SK-N-SH treated with all-trans-retinoic acid at 6 μM for 48 hours (cell line): Measurements from ENCODE around the gene GALNT15.

Experiments
- ATAC-seq: fragments of 200-7000 bp; cut with Tn5 transposase; 3 replicates; pipeline ENCODE4 v1.9.1; 2020; ENCODE audit warnings: mild to moderate bottlenecking, moderate library complexity
- ARNTL ChIP-seq: fragments of 450-650 bp; formaldehyde crosslinking; IDR thresholded peaks from 2 replicates; pipeline ENCODE4 v1.5.0; 2020; ENCODE audit warnings: low read depth, mild to moderate bottlenecking, moderate library complexity, borderline replicate concordance
- BACH2 ChIP-seq: fragments of 250-450 bp; sonication (Bioruptor Pico); IDR thresholded peaks from 2 replicates; pipeline ENCODE4 v1.9.0; 2021; ENCODE audit warnings: mild to moderate bottlenecking, borderline replicate concordance
- ESRRG ChIP-seq: fragments of 250-450 bp; sonication (Bioruptor Pico); IDR thresholded peaks from 2 replicates; pipeline ENCODE4 v1.6.1; 2021; ENCODE audit warnings: mild to moderate bottlenecking
- ISL1 ChIP-seq: fragments of 250-450 bp; sonication (Bioruptor Pico); IDR thresholded peaks from 2 replicates; pipeline ENCODE4 v2.1.2; 2022; ENCODE audit warnings: mild to moderate bottlenecking, moderate library complexity
- OSR1 ChIP-seq: fragments of 250-450 bp; sonication (Bioruptor Pico); IDR thresholded peaks from 2 replicates; pipeline ENCODE4 v1.8.0; 2022; ENCODE audit warnings: moderate library complexity, mild to moderate bottlenecking, inconsistent platforms
- PATZ1 ChIP-seq: fragments of 250-450 bp; sonication (Bioruptor Pico); IDR thresholded peaks from 2 replicates; pipeline ENCODE4 v1.8.0; 2020; ENCODE audit warnings: mild to moderate bottlenecking, moderate library complexity, borderline replicate concordance
- POU6F1 ChIP-seq: fragments of 250-450 bp; sonication (Bioruptor Pico); IDR thresholded peaks from 2 replicates; pipeline ENCODE4 v1.8.0; 2021; ENCODE audit warnings: low read depth, mild to moderate bottlenecking, moderate library complexity, borderline replicate concordance
- PPARA ChIP-seq: fragments of 250-450 bp; sonication (Bioruptor Pico); IDR thresholded peaks from 2 replicates; pipeline ENCODE4 v1.5.0; 2020; ENCODE audit warnings: mild to moderate bottlenecking, borderline replicate concordance
- RARB ChIP-seq: fragments of 250-450 bp; sonication (Bioruptor Pico); IDR thresholded peaks from 2 replicates; pipeline ENCODE4 v1.8.0; 2021; ENCODE audit warnings: mild to moderate bottlenecking, moderate library complexity
- SNAI2 ChIP-seq: fragments of 250-450 bp; sonication (Bioruptor Pico); IDR thresholded peaks from 2 replicates; pipeline ENCODE4 v1.5.0; 2020; ENCODE audit warnings: mild to moderate bottlenecking, moderate library complexity
- TCF4 ChIP-seq: fragments of 250-450 bp; sonication (Bioruptor Pico); IDR thresholded peaks from 2 replicates; pipeline ENCODE4 v1.8.0; 2021; ENCODE audit warnings: mild to moderate bottlenecking, moderate library complexity, borderline replicate concordance
- TOX ChIP-seq: fragments of 250-450 bp; sonication (Bioruptor Pico); IDR thresholded peaks from 2 replicates; pipeline ENCODE4 v1.8.0; 2021; ENCODE audit warnings: mild to moderate bottlenecking, moderate library complexity, borderline replicate concordance
- ZC3H10 ChIP-seq: fragments of 250-450 bp; sonication (Bioruptor Pico); IDR thresholded peaks from 2 replicates; pipeline ENCODE4 v1.5.1; 2021; ENCODE audit warnings: mild to moderate bottlenecking, moderate library complexity
- ZFP3 ChIP-seq: fragments of 250-450 bp; sonication (Bioruptor Pico); IDR thresholded peaks from 2 replicates; pipeline ENCODE4 v1.5.0; 2020; ENCODE audit warnings: mild to moderate bottlenecking, moderate library complexity
- ZFP30 ChIP-seq: fragments of 450-650 bp; formaldehyde crosslinking; IDR thresholded peaks from 2 replicates; pipeline ENCODE4 v1.5.0; 2022; ENCODE audit warnings: mild to moderate bottlenecking, moderate library complexity
- ZNF565 ChIP-seq: fragments of 450-650 bp; formaldehyde crosslinking; conservative IDR thresholded peaks from 2 replicates; pipeline ENCODE4 v1.5.0; 2020; ENCODE audit warnings: low read depth, mild to moderate bottlenecking, moderate library complexity
- ZNF70 ChIP-seq: fragments of 450-650 bp; formaldehyde crosslinking; IDR thresholded peaks from 2 replicates; pipeline ENCODE4 v1.5.0; 2020; ENCODE audit warnings: mild to moderate bottlenecking, moderate library complexity
- ZNF8 ChIP-seq: fragments of 450-650 bp; formaldehyde crosslinking; IDR thresholded peaks from 2 replicates; pipeline ENCODE4 v1.5.0; 2020; ENCODE audit warnings: mild to moderate bottlenecking, moderate library complexity
- TF ChIP-seq, protein P1 (sequence below): fragments of 250-450 bp; sonication (Bioruptor Pico); IDR thresholded peaks from 2 replicates; pipeline ENCODE4 v1.5.0; 2020; ENCODE audit warnings: mild to moderate bottlenecking, moderate library complexity
- TF ChIP-seq, protein P2 (sequence below): fragments of 250-450 bp; sonication (Bioruptor Pico); IDR thresholded peaks from 2 replicates; pipeline ENCODE4 v1.5.1; 2020; ENCODE audit warnings: low read depth, mild to moderate bottlenecking, moderate library complexity

GALNT15 gene

GRCh38 chr3:16180737-16181134 lies 6.3 kb downstream of the GALNT15 start:
- TF ChIP-seq BACH2 (no peak), POU6F1 (CRISPR knock-in tag) (no peak)
- no peak for ATAC-seq

DNA sequence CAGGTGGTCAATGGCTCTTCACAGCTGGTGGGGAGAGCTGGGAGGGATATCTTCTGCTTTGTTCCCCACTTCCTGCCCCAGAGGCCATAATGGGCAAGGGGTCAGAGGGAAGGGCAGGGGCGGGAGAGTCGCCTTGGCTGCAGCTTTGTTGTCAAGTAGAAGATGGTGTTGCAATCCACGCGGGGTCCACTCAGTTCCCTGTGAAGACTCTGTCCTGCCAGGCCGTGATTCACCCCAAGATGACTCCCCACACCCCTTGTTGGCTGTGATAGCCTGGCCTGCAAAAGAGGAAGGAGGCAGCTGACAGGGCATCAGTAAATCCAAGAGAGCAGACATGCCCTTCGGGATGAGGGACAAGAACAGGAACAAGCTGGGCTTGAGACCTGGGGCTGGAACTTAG lies 6.9 kb downstream of the GALNT15 start:
- TF ChIP-seq ISL1 (CRISPR knock-in tag) (no peak), ESRRG (no peak), TCF4 (CRISPR knock-in tag) (no peak), PPARA (CRISPR knock-in tag) (no peak), PATZ1 (no peak), TOX (no peak), ZNF565 (CRISPR knock-in tag) (no peak), ZNF70 (CRISPR knock-in tag) (no peak), ZFP3 (CRISPR knock-in tag) (no peak), POU6F1 (CRISPR knock-in tag) (no peak), ZFP30 (CRISPR knock-in tag) (no peak), SNAI2 (no peak), ARNTL (CRISPR knock-in tag) (no peak), ZC3H10 (no peak), ZNF8 (CRISPR knock-in tag) (no peak), BACH2 (no peak)

GRCh38 chr3:16182183-16182582 lies 7.7 kb downstream of the GALNT15 start:
- no peak for ATAC-seq
- no peak for TF ChIP-seq PATZ1
- TF ChIP-seq ARNTL (CRISPR knock-in tag) = no peak
- TF ChIP-seq ZC3H10 = no peak
- TF ChIP-seq ZNF70 (CRISPR knock-in tag) = no peak
- no peak for TF ChIP-seq PPARA (CRISPR knock-in tag)
- no peak for TF ChIP-seq RARB
- TF ChIP-seq, protein P1, sequence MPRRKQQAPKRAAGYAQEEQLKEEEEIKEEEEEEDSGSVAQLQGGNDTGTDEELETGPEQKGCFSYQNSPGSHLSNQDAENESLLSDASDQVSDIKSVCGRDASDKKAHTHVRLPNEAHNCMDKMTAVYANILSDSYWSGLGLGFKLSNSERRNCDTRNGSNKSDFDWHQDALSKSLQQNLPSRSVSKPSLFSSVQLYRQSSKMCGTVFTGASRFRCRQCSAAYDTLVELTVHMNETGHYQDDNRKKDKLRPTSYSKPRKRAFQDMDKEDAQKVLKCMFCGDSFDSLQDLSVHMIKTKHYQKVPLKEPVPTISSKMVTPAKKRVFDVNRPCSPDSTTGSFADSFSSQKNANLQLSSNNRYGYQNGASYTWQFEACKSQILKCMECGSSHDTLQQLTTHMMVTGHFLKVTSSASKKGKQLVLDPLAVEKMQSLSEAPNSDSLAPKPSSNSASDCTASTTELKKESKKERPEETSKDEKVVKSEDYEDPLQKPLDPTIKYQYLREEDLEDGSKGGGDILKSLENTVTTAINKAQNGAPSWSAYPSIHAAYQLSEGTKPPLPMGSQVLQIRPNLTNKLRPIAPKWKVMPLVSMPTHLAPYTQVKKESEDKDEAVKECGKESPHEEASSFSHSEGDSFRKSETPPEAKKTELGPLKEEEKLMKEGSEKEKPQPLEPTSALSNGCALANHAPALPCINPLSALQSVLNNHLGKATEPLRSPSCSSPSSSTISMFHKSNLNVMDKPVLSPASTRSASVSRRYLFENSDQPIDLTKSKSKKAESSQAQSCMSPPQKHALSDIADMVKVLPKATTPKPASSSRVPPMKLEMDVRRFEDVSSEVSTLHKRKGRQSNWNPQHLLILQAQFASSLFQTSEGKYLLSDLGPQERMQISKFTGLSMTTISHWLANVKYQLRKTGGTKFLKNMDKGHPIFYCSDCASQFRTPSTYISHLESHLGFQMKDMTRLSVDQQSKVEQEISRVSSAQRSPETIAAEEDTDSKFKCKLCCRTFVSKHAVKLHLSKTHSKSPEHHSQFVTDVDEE (CRISPR knock-in tag) = no peak
- TF ChIP-seq, protein P2, sequence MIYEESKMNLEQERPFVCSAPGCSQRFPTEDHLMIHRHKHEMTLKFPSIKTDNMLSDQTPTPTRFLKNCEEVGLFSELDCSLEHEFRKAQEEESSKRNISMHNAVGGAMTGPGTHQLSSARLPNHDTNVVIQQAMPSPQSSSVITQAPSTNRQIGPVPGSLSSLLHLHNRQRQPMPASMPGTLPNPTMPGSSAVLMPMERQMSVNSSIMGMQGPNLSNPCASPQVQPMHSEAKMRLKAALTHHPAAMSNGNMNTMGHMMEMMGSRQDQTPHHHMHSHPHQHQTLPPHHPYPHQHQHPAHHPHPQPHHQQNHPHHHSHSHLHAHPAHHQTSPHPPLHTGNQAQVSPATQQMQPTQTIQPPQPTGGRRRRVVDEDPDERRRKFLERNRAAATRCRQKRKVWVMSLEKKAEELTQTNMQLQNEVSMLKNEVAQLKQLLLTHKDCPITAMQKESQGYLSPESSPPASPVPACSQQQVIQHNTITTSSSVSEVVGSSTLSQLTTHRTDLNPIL = no peak
- TF ChIP-seq OSR1 (CRISPR knock-in tag) = no peak
- no peak for TF ChIP-seq ZNF8 (CRISPR knock-in tag)
- no peak for TF ChIP-seq ZFP30 (CRISPR knock-in tag)

More for the DNA sequence above, 6.9 kb downstream of the GALNT15 start:
- no peak for ATAC-seq
